ENCODE data around the gene SLC9A1. TPM values are rescaled to one million over a fixed set of nuclear protein-coding genes. Genes with fewer than 3 reads are reported as not detected.

SLC9A1 gene
- polyA plus RNA-seq, 3 donors from 2014 or later: 3.2 to 17.3 (median 3.7) TPM

GRCh38 chr1:27162090-27162489 is 7.2 kb upstream of the SLC9A1 start:
- no peak overlapping the region for H3K4me3 Mint-ChIP-seq
- H3K27me3 Mint-ChIP-seq (ENCODE audit: low read depth in 3 of 3): no peaks in the 10 kb centered on the region
- H3K9me3 Mint-ChIP-seq: no peaks in the 10 kb centered on the region
- no peaks in the 10 kb centered on the region for H3K4me1 Mint-ChIP-seq
- H3K36me3 Mint-ChIP-seq: no peaks in the 10 kb centered on the region
- peak overlapping the region in 1 of 6 donors; percentile 7 for H3K27ac Mint-ChIP-seq
- no peak for DNase-seq

GRCh38 chr1:27161594-27161993 is 6.7 kb upstream of the SLC9A1 start:
- Mint-ChIP-seq H3K36me3 (no peaks in the 10 kb centered on the region), H3K4me1 (no peaks in the 10 kb centered on the region), H3K27me3 (ENCODE audit: low read depth in 3 of 3) (no peaks in the 10 kb centered on the region), H3K27ac (no peak overlapping the region), H3K9me3 (no peaks in the 10 kb centered on the region), H3K4me3 (no peak overlapping the region)
- no peak for DNase-seq

DNA sequence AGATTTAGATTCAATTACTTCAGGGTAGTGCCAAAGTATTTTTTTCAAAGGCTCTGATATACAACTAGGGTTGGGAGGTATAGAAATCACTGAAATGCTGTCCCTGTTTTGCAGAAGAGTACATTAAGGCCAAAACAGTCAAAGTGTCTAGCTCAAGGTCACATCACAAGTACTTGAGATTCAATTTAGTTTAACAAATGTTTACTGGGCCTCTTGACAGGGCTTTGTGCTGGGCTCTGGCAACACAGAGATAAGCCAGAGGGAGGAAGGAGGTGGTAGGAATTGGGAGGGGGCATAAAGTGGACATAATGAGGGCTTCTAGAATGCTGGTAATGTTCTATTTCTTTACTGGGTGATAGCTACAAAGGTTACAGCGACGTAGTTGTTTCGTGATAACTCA is 2.3 kb upstream of the SLC9A1 start:
- no peak for DNase-seq
- H3K4me1 Mint-ChIP-seq: peaks cover 32 to 35% of the 10 kb centered on the region in 2 donors
- H3K4me3 Mint-ChIP-seq: no peak overlapping the region
- H3K9me3 Mint-ChIP-seq: no peaks in the 10 kb centered on the region
- H3K27ac Mint-ChIP-seq: peak overlapping the region in 2 of 6 donors; percentile 25 to 74
- no peaks in the 10 kb centered on the region for H3K36me3 Mint-ChIP-seq
- H3K27me3 Mint-ChIP-seq (ENCODE audit: low read depth in 3 of 3): peaks cover 0 to 8% (median 0%) of the 10 kb centered on the region in 3 donors

DNA sequence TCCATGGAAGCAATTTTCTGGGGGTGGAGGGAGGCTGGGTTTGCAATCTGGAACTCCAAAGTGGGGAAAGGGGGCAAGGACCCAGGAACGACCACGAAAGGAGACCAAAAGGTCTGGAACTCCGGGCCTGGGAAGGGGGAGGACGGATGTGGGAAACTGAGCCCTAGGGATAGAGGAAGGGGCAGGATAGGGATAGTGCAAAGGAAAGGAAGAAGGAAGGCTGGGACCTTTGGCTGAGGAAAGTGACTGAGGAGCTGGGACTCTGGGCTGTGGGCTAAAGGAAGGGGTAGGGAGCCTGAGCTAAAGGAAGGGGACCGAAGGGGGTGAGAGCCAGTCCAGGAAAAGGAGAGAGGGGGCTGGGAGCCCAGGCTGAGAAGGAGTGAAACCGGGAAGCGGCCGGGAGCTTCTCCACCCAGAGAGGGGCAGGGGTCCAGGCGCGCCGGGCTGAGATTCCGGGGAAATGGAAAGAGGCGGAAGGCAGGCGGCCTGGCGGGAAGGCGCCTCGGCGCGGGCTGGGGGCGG is 395 bp downstream of the SLC9A1 start:
- Mint-ChIP-seq H3K36me3 (peaks cover 0 to 3% (median 0%) of the 10 kb centered on the region in 3 donors), H3K27ac (peak overlapping the region; percentile 78 to 98 (median 84)), H3K4me1 (peaks cover 48 to 58% of the 10 kb centered on the region in 2 donors), H3K27me3 (ENCODE audit: low read depth in 3 of 3) (peaks cover 0 to 8% (median 0%) of the 10 kb centered on the region in 3 donors), H3K9me3 (no peaks in the 10 kb centered on the region), H3K4me3 (peak overlapping the region; percentile 88 to 92 (median 89))
- no peak for DNase-seq

- peak overlapping the region; percentile 88 to 92 (median 89) for H3K4me3 Mint-ChIP-seq
- DNase-seq: no peak
- peaks cover 49 to 64% of the 10 kb centered on the region in 2 donors for H3K4me1 Mint-ChIP-seq
- peaks cover 0 to 9% (median 0%) of the 10 kb centered on the region in 3 donors for H3K27me3 Mint-ChIP-seq (ENCODE audit: low read depth in 3 of 3)
- H3K27ac Mint-ChIP-seq: peak overlapping the region; percentile 78 to 98 (median 84)
- H3K9me3 Mint-ChIP-seq: no peaks in the 10 kb centered on the region
- peaks cover 0 to 3% (median 0%) of the 10 kb centered on the region in 3 donors for H3K36me3 Mint-ChIP-seq
These were observed 982 bp downstream of the SLC9A1 start for GRCh38 chr1:27153927-27154358.

DNA sequence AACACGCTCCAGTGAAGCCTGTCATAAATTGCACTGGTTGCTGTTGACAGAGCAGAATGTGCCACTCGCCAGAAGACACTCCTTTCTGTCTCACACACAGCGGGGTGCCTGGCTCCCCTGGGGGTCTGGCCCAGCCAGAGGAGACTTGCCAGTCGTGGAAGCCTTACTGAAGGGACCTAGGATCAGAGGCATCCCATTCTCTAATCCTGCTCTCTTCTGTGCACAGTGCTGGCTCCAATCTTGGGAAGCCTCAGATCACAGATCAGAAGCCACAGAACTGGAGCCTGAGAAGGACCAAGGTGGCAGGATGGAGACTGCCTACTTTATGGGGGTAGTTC is 1.4 kb downstream of the SLC9A1 start:
- Mint-ChIP-seq H3K36me3 (peaks cover 0 to 3% (median 0%) of the 10 kb centered on the region in 3 donors), H3K27me3 (ENCODE audit: low read depth in 3 of 3) (peaks cover 0 to 9% (median 0%) of the 10 kb centered on the region in 3 donors), H3K4me1 (peaks cover 53 to 68% of the 10 kb centered on the region in 2 donors), H3K9me3 (no peaks in the 10 kb centered on the region), H3K4me3 (peak overlapping the region; percentile 88 to 92 (median 89)), H3K27ac (peak overlapping the region; percentile 78 to 98 (median 84))
- DNase-seq: no peak

DNA sequence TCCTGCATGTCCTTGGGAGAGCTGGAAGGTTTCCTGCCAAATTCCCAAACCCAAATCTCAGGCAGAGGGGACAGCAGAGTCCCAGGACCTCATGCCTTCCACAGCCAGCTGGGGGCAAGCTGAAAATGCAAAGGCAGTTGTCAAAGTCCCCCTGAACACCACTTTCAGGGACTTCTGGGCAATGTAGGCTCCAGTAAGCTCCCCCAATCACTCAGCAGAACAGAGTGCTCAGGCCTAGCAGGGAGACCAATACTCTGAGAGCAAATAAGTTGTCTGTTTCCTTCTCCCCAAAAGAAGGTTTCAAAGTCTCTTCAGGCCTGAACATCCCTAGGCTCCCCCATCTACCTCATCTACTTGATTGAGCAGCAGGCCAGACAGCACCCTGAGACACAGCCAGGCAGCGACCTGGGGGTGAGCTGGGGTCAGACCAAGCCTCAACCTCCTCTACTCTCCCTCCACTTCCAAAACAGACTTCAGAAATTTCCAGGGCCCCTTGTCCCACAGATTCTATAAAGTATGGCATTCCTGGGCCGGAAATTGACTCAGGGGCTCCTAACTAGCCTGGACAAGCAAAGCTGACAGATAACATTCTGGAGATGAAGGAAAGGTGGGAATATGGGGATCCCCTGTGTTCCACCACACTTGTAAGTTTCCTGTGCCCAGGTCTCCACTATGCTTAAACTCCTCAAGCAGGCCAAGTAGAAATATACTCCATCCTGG is 1.9 kb downstream of the SLC9A1 start:
- peaks cover 59 to 73% of the 10 kb centered on the region in 2 donors for H3K4me1 Mint-ChIP-seq
- peak overlapping the region; percentile 88 to 92 (median 89) for H3K4me3 Mint-ChIP-seq
- H3K27ac Mint-ChIP-seq: peak overlapping the region; percentile 70 to 98 (median 82)
- H3K27me3 Mint-ChIP-seq (ENCODE audit: low read depth in 3 of 3): peaks cover 0 to 9% (median 0%) of the 10 kb centered on the region in 3 donors
- H3K36me3 Mint-ChIP-seq: peaks cover 0 to 3% (median 0%) of the 10 kb centered on the region in 3 donors
- DNase-seq: no peak
- H3K9me3 Mint-ChIP-seq: no peaks in the 10 kb centered on the region

GRCh38 chr1:27152004-27152828 is 2.7 kb downstream of the SLC9A1 start:
- Mint-ChIP-seq H3K27ac (peak overlapping the region in 5 of 6 donors; percentile 38 to 98 (median 82)), H3K9me3 (no peaks in the 10 kb centered on the region), H3K4me3 (peak overlapping the region; percentile 88 to 92 (median 89)), H3K27me3 (ENCODE audit: low read depth in 3 of 3) (peaks cover 0 to 9% (median 0%) of the 10 kb centered on the region in 3 donors), H3K4me1 (peaks cover 59 to 75% of the 10 kb centered on the region in 2 donors), H3K36me3 (peaks cover 0 to 3% (median 0%) of the 10 kb centered on the region in 3 donors)
- DNase-seq: no peak

GRCh38 chr1:27150641-27151040 is 4.3 kb downstream of the SLC9A1 start:
- peaks cover 0 to 9% (median 0%) of the 10 kb centered on the region in 3 donors for H3K27me3 Mint-ChIP-seq (ENCODE audit: low read depth in 3 of 3)
- peaks cover 0 to 3% (median 0%) of the 10 kb centered on the region in 3 donors for H3K36me3 Mint-ChIP-seq
- H3K9me3 Mint-ChIP-seq: no peaks in the 10 kb centered on the region
- no peak overlapping the region for H3K4me3 Mint-ChIP-seq
- DNase-seq: no peak
- no peak overlapping the region for H3K27ac Mint-ChIP-seq
- H3K4me1 Mint-ChIP-seq: peaks cover 59 to 74% of the 10 kb centered on the region in 2 donors

DNA sequence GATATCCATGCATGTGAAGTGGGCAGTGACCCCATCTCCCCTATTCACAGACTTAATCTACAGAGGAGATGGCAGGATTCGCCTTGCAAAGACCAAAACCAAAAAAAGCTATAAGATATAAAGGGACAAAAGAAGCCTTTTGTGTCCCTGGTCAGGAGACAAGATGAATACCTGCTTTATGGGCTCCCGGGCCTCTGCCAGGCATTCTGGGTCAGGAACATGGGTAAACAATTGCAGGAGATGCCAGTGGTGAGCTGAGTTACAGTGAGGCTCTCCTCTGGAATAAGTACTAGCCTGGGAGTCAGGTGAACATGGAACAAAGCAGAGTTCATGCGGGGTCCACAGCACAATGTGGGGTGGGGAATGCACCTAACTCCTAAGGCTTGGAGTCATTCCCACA is 4.7 kb downstream of the SLC9A1 start:
- Mint-ChIP-seq H3K4me3 (no peak overlapping the region), H3K36me3 (peaks cover 0 to 4% (median 3%) of the 10 kb centered on the region in 3 donors), H3K27me3 (ENCODE audit: low read depth in 3 of 3) (peaks cover 0 to 9% (median 0%) of the 10 kb centered on the region in 3 donors), H3K4me1 (peaks cover 59 to 69% of the 10 kb centered on the region in 2 donors), H3K27ac (peak overlapping the region in 1 of 6 donors; percentile 62), H3K9me3 (no peaks in the 10 kb centered on the region)
- DNase-seq: no peak

GRCh38 chr1:27149762-27150113 is 5.2 kb downstream of the SLC9A1 start:
- Mint-ChIP-seq H3K36me3 (peaks cover 0 to 5% (median 3%) of the 10 kb centered on the region in 3 donors), H3K4me3 (peak overlapping the region in 1 of 5 donors; percentile 12), H3K27me3 (ENCODE audit: low read depth in 3 of 3) (peaks cover 0 to 9% (median 0%) of the 10 kb centered on the region in 3 donors), H3K4me1 (peaks cover 57 to 65% of the 10 kb centered on the region in 2 donors), H3K9me3 (no peaks in the 10 kb centered on the region), H3K27ac (peak overlapping the region in 1 of 6 donors; percentile 62)
- no peak for DNase-seq

DNA sequence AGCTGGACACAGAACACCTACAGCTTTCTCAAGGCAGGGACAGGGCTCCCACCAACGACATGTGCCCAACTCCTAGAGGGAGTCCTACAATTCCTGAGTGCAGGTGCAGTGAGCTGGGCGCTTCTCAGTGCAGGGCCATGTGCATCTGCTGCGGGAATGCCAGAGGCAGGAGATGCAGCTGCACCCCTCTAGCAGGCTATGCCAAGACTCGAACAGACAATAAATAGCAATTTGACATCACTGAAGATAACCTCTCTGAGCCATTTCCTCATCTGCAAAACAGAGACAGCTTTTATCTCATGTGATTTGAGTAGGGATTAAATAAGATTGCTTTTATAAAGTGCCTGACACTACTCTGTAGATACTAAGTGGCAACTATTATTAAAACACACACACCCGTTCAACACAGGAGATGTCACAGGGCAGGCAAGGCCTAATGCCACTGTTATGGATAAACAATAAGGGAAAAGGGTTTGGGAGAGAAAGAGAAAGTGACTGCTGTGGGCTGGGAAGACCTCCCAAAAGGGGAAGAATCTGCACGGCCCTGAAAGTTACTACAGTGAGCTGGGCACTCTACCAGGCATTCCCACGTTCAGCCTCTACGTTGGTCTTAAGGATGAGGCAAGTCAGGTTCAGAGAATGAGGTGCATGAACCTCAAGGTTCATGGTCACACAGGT is 5.7 kb downstream of the SLC9A1 start:
- H3K9me3 Mint-ChIP-seq: no peaks in the 10 kb centered on the region

DNA sequence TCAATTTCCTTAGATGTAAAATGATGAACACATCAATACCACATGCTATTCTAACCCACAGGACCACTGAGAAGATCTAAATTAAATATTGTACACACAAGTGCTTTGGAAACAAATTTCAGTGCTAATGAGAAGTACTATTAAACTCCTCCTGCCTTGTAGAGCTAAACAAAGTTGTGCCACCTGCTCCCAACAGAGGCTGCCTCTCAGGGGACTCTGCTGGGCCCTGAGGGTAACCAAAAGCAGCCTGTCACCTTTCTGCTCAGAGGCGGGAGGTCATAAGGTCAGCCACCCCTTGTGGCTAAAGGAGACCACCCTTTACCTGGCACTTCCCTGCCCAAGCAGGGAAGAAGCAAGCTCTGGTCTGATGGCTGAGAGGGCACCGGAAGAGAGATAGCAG is 6.3 kb downstream of the SLC9A1 start:
- DNase-seq: no peak
- Mint-ChIP-seq H3K4me1 (peaks cover 46 to 54% of the 10 kb centered on the region in 2 donors), H3K36me3 (peaks cover 0 to 5% (median 3%) of the 10 kb centered on the region in 3 donors), H3K27ac (peak overlapping the region in 4 of 6 donors; percentile 9 to 69 (median 50)), H3K9me3 (no peaks in the 10 kb centered on the region), H3K27me3 (ENCODE audit: low read depth in 3 of 3) (peaks cover 0 to 3% (median 0%) of the 10 kb centered on the region in 3 donors), H3K4me3 (no peak overlapping the region)

More for the DNA sequence above, 5.7 kb downstream of the SLC9A1 start:
- Mint-ChIP-seq H3K27ac (peak overlapping the region in 3 of 6 donors; percentile 39 to 57 (median 41)), H3K4me3 (peak overlapping the region in 1 of 5 donors; percentile 12), H3K36me3 (peaks cover 0 to 5% (median 3%) of the 10 kb centered on the region in 3 donors), H3K27me3 (ENCODE audit: low read depth in 3 of 3) (peaks cover 0 to 4% (median 0%) of the 10 kb centered on the region in 3 donors), H3K4me1 (peaks cover 52 to 60% of the 10 kb centered on the region in 2 donors)
- DNase-seq: no peak

Data from immature natural killer cell (primary cell).